IPS-15b (cell line): ENCODE results near the gene PTPRB.

Source experiments
- H3K27me3 ChIP-seq: one replicate; pipeline ENCODE4 v1.6.1; 2013; ENCODE audit warnings: low read length; ENCODE audit not compliant: control insufficient read depth, insufficient read depth
- H3K36me3 ChIP-seq: one replicate; pipeline ENCODE4 v1.6.1; 2013; ENCODE audit warnings: low read length; ENCODE audit not compliant: control insufficient read depth, insufficient read depth
- H3K4me1 ChIP-seq: one replicate; pipeline ENCODE4 v1.6.1; 2013; ENCODE audit warnings: mild to moderate bottlenecking, low read length; ENCODE audit not compliant: control insufficient read depth, insufficient read depth
- H3K4me3 ChIP-seq: one replicate; pipeline ENCODE4 v1.5.1; 2013; ENCODE audit warnings: low read depth, low read length
- H3K9ac ChIP-seq: one replicate; pipeline ENCODE4 v1.6.1; 2013; ENCODE audit warnings: low read depth, mild to moderate bottlenecking, low read length
- H3K9me3 ChIP-seq: one replicate; pipeline ENCODE4 v1.6.1; 2013; ENCODE audit warnings: mild to moderate bottlenecking, low read length; ENCODE audit not compliant: control insufficient read depth, insufficient read depth

Gene PTPRB

DNA sequence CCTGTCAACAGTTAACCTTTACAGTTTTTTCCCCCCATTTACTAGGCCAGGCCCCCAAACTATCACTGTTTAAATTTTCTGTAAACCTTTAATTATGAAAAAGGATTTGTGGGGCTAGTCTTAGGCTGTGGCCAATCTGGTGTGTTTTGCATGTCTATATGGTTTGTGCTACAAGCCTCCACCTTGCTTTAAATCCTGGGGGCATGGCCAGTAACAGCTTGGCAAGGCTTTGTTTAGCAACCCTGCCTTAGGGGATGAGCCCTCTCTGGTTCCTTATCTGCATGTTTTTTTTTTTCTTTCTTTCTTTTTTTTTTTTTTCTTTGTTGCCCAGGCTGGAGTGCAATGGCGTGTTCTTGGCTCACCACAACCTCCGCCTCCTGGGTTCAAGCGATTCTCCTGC is 168.5 kb downstream of the PTPRB start:
- H3K9ac ChIP-seq = no peak overlapping the region
- no peaks in the 10 kb centered on the region for H3K9me3 ChIP-seq
- no peaks in the 10 kb centered on the region for H3K36me3 ChIP-seq
- H3K4me3 ChIP-seq = no peak overlapping the region
- no peaks in the 10 kb centered on the region for H3K27me3 ChIP-seq
- no peaks in the 10 kb centered on the region for H3K4me1 ChIP-seq

DNA sequence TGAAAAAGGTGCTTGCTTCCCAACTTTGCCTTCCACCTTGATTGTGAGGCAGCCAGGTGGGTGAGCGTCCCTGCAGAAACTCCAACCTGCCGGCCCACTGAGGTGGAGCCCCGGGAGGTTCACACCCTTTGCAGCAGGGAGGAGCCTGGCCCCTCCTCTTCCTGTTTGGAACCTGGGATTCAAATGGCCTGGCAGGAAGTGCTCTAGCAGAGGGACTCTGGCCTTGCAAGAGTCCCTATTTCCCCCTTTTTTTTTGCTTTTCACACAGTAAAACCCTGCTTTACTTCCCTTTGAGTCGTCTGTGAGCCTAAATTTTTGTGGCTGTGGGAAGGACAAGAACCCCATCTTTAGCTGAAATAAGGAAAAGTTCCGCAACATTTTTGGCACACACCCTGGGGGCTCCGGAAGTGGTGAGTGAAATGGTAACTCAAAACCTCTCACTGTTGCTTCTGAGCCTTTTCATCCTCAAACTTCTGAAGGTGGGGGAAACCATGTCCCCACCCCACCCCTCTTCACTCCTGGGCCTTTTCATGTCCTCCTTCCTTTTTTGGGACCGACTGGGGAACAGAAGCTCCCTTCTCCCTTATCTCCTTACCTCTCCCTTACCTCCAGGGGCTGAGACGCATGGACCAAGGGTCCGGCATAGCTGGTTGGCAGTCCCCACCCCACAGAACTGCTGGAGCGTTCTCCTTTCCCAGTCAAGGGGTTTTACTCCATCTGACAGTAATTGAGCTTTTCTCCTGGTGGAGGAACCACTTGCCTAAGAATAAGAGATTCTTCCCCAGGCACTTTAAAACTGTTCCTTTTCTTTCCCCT is 169.1 kb downstream of the PTPRB start:
- Histone ChIP-seq H3K36me3 (no peaks in the 10 kb centered on the region), H3K4me1 (no peaks in the 10 kb centered on the region), H3K4me3 (peak overlapping the region; percentile 3), H3K9ac (no peak overlapping the region), H3K9me3 (no peaks in the 10 kb centered on the region), H3K27me3 (no peaks in the 10 kb centered on the region)

DNA sequence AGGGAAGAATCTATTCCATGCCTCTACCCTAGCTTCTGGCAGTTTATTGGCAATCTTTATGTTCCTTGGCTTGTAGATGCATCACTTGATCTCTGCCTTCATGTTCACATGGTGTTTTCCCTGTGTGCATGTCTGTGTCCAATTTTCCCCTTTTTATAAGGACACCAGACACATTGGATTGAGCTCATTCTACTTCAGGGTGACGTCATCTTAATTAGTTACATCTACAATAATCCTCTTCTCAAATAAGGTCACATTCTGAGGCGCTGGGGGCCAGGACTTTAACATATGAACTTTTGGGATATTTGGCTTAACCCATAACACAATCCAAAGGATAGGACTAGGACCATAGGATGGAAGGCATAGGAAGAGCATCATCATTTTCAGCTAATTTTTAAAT is 169.8 kb downstream of the PTPRB start:
- H3K4me3 ChIP-seq = no peak overlapping the region
- no peaks in the 10 kb centered on the region for H3K36me3 ChIP-seq
- H3K27me3 ChIP-seq = no peaks in the 10 kb centered on the region
- no peaks in the 10 kb centered on the region for H3K4me1 ChIP-seq
- H3K9ac ChIP-seq = no peak overlapping the region
- no peaks in the 10 kb centered on the region for H3K9me3 ChIP-seq

GRCh38 chr12:70466753-70467152 is 170.5 kb downstream of the PTPRB start:
- no peak overlapping the region for H3K4me3 ChIP-seq
- no peak overlapping the region for H3K9ac ChIP-seq
- no peaks in the 10 kb centered on the region for H3K9me3 ChIP-seq
- H3K36me3 ChIP-seq = no peaks in the 10 kb centered on the region
- H3K27me3 ChIP-seq = no peaks in the 10 kb centered on the region
- H3K4me1 ChIP-seq = no peaks in the 10 kb centered on the region
